GM19455 (cell line): ENCODE data around the gene RFLNA.

Experiments
- ATAC-seq: cut with Tn5 transposase; IDR thresholded peaks from one replicate; pipeline ENCODE4 v1.9.1; 2021; ENCODE audit not compliant: unreplicated experiment

The RFLNA gene

GRCh38 chr12:124294780-124295341 is at the start of gene RFLNA:
Gene RFLNA, plus strand, starts transcription at chr12:124295093. Its CDS starts 337 bp downstream, at chr12:124295430.
- ATAC-seq = no peak

GRCh38 chr12:124247331-124247730 is 47.6 kb upstream of the RFLNA start:
- ATAC-seq = no peak

- no peak for ATAC-seq
Measured at GRCh38 chr12:124248941-124249825, 45.7 kb upstream of the RFLNA start.

GRCh38 chr12:124251186-124251585 is 43.7 kb upstream of the RFLNA start:
- ATAC-seq = no peak

GRCh38 chr12:124252964-124253363 is 41.9 kb upstream of the RFLNA start:
- ATAC-seq = no peak

GRCh38 chr12:124254126-124254525 is 40.8 kb upstream of the RFLNA start:
- no peak for ATAC-seq

GRCh38 chr12:124259154-124260066 is 35.5 kb upstream of the RFLNA start:
- ATAC-seq = no peak

- ATAC-seq = no peak
Measured at GRCh38 chr12:124261885-124262284, 33.0 kb upstream of the RFLNA start.

- ATAC-seq = no peak
Measured at GRCh38 chr12:124264089-124264795, 30.7 kb upstream of the RFLNA start.

- no peak for ATAC-seq
Measured at GRCh38 chr12:124264879-124265278, 30.0 kb upstream of the RFLNA start.

- no peak for ATAC-seq
Measured at GRCh38 chr12:124267205-124267778, 27.6 kb upstream of the RFLNA start.

GRCh38 chr12:124270671-124271070 is 24.2 kb upstream of the RFLNA start:
- no peak for ATAC-seq

- no peak for ATAC-seq
Measured at GRCh38 chr12:124273630-124274029, 21.3 kb upstream of the RFLNA start.

GRCh38 chr12:124276337-124276736 is 18.6 kb upstream of the RFLNA start:
- no peak for ATAC-seq

GRCh38 chr12:124277394-124278241 is 17.3 kb upstream of the RFLNA start:
- ATAC-seq = no peak

- no peak for ATAC-seq
Measured at GRCh38 chr12:124278389-124279101, 16.3 kb upstream of the RFLNA start.

GRCh38 chr12:124279315-124279714 is 15.6 kb upstream of the RFLNA start:
- ATAC-seq = no peak

GRCh38 chr12:124279846-124280360 is 15.0 kb upstream of the RFLNA start:
- ATAC-seq = no peak

GRCh38 chr12:124281309-124281708 is 13.6 kb upstream of the RFLNA start:
- ATAC-seq = no peak
